K562 (cell line): ENCODE results near the gene UNC45A. TPM values are rescaled to one million over a fixed set of nuclear protein-coding genes. Genes with fewer than 3 reads are reported as not detected.
A peak's percentile ranks its signal among the peaks of the same experiment; 100 is the strongest.

Source experiments
- ARID2 ChIP-seq: fragments of 450-650 bp; IDR thresholded peaks from 2 replicates; pipeline ENCODE4 v1.6.1; 2017; ENCODE audit warnings: antibody characterized with exemption, mild to moderate bottlenecking
- BMI1 ChIP-seq: fragments of 150-350 bp; IDR thresholded peaks from 2 replicates; pipeline ENCODE4 v1.6.1; 2014; ENCODE audit warnings: low read length
- EHMT2 ChIP-seq: fragments of 450-650 bp; IDR thresholded peaks from 2 replicates; pipeline ENCODE4 v1.6.1; 2018; ENCODE audit warnings: antibody characterized with exemption
- JUNB ChIP-seq: fragments of 450-650 bp; formaldehyde crosslinking; conservative IDR thresholded peaks from 2 replicates; pipeline ENCODE4 v1.4.0; 2020; ENCODE audit warnings: mild to moderate bottlenecking
- LEF1 ChIP-seq: fragments of 450-650 bp; IDR thresholded peaks from 2 replicates; pipeline ENCODE4 v1.6.1; 2016; ENCODE audit warnings: mild to moderate bottlenecking
- NFXL1 ChIP-seq: fragments of 450-650 bp; formaldehyde crosslinking; IDR thresholded peaks from 2 replicates; pipeline ENCODE4 v1.4.0; 2021; ENCODE audit warnings: mild to moderate bottlenecking
- THAP12 ChIP-seq: fragments of 250-450 bp; sonication (Bioruptor Pico); IDR thresholded peaks from 2 replicates; pipeline ENCODE4 v1.9.0; 2021; ENCODE audit warnings: mild to moderate bottlenecking, inconsistent platforms
- YY1 ChIP-seq, 3 experiments: IDR thresholded peaks; 2 replicates each; pipeline ENCODE4 v1.6.1; 2011; ENCODE audit warnings: low read length in 2 of 3, mild to moderate bottlenecking in 2 of 3, moderate library complexity in 2 of 3, borderline replicate concordance in 1 of 3, control low read depth in 1 of 3, low read depth in 1 of 3; ENCODE audit not compliant: insufficient read depth in 3 of 3, insufficient replicate concordance in 2 of 3, control insufficient read depth in 1 of 3, insufficient read length in 1 of 3; ENCODE audit errors: extremely low read depth in 1 of 3
- ZNF324 ChIP-seq: fragments of 250-450 bp; sonication (Bioruptor Pico); IDR thresholded peaks from 2 replicates; pipeline ENCODE4 v1.4.0; 2020; ENCODE audit warnings: mild to moderate bottlenecking
- ZNF354B ChIP-seq: fragments of 250-450 bp; sonication (Bioruptor Pico); IDR thresholded peaks from 2 replicates; pipeline ENCODE4 v1.4.0; 2020
- ZSCAN29 ChIP-seq: fragments of 450-650 bp; IDR thresholded peaks from 2 replicates; pipeline ENCODE4 v1.6.1; 2017
- polyA plus RNA-seq, 8 experiments: library from polyadenylated mRNA; depleted of rRNA in 4 of 8; stranded (reverse) in 5 of 8; unstranded in 3 of 8; fragments of >200 nt; fragmentation: Nextera tagmentation in 2 of 8; fragmentation: Illumina TruSeq in 1 of 8; extraction: Ambion mirVana in 2 of 8; extraction: Trizol in 1 of 8; gene quantifications; 2 replicates each; pipeline versions ENCODE4 v1.2.1 to v1.2.3, GENCODE V29; 2011 to 2014; ENCODE audit warnings: inconsistent platforms in 1 of 8, missing spikeins in 1 of 8
- total RNA-seq, 7 experiments: library from RNA; depleted of rRNA in 6 of 7; stranded (reverse); fragments of >200 nt in 6 of 7; fragmentation: Illumina TruSeq in 2 of 7; extraction: Trizol in 2 of 7; gene quantifications; 2 replicates each; pipeline versions ENCODE4 v1.2.1 to v1.2.3, GENCODE V29; 2011 to 2021; ENCODE audit warnings: low replicate concordance in 1 of 7
- TF ChIP-seq, protein P1 (sequence below): sonication (generic); formaldehyde crosslinking; IDR thresholded peaks from 2 replicates; pipeline ENCODE4 v1.8.0; 2023; ENCODE audit warnings: mild to moderate bottlenecking, missing genetic modification reagents
- TF ChIP-seq, protein P2 (sequence below), 3 experiments: fragments of 200-800 bp in 1 of 3; fragments of 250-450 bp in 1 of 3; fragments of 450-650 bp in 1 of 3; sonication (Bioruptor Pico) in 1 of 3; sonication (Bioruptor generic) in 1 of 3; formaldehyde crosslinking in 1 of 3; IDR thresholded peaks; 2 replicates each; pipeline versions ENCODE4 v1.6.1 to v1.8.0; 2016 to 2022; ENCODE audit warnings: mild to moderate bottlenecking in 2 of 3, missing genetic modification characterization in 2 of 3, missing compliant biosample characterization in 1 of 3, moderate library complexity in 1 of 3
- TF ChIP-seq, protein P3 (sequence below): fragments of 450-650 bp; IDR thresholded peaks from 2 replicates; pipeline ENCODE4 v1.6.1; 2017; ENCODE audit warnings: antibody characterized with exemption

Gene UNC45A
- total and polyA plus RNA-seq, 9 of the 15 experiments (the other 6 are each of a cell fraction or from before 2014, with no cell fraction given) = 22.4 to 79.3 (median 43.7) TPM

DNA sequence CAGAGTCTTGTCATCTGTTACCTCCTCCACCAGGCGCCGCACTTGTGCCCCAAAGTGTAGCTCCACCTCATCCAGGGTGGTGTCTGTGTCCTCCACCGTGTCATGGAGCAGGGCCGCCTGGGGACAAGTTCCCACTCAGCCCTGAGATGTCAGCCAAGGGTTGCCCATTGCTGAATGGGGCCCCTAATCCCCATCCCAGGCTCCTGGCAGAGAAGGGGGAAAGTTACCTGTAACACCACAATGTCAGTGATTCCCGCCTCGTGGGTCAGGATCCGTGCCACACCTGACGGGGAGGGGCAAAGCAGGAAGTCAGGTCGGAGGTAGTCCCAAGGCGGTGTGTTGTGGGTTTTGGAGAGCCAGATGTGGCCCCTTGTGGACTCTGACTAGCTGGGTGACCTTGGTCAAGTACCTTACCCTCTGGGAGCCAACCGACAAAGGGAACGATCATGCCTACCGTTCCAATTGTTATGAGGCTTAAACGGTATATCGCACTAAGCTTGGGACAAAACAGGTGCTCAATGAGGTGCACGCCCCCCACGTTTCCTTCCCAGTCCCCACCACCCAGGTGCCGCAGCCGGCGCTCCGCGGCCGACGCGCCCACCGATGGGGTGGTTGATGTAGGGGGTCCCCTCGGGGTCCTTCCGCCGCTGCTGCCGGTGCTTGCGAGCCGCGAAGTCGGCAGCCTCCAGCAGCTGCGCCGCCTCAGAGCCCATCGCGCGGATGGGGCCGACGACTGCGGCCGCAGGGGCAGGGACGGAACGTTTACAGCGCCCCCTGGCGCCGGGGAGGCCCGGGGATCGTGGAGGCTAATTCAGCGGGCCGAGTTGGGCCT lies 3.0 kb upstream of the UNC45A start, which contains the start of gene HDDC3 (continued):
- 0 out of 2 replicates have a peak, but pooled peaks have one; percentile 43 for TF ChIP-seq ZNF324 (CRISPR knock-in tag)
- peak in 2 of 3 experiments; percentile 86 for TF ChIP-seq YY1 (IDR thresholded peaks at IDR 0.05; ENCODE audit: borderline replicate concordance in 1 of 3, control insufficient read depth in 1 of 3, extremely low read depth in 1 of 3, insufficient read depth in 3 of 3, insufficient read length in 1 of 3, insufficient replicate concordance in 2 of 3, low read depth in 1 of 3, low read length in 2 of 3)
- TF ChIP-seq, protein P1, sequence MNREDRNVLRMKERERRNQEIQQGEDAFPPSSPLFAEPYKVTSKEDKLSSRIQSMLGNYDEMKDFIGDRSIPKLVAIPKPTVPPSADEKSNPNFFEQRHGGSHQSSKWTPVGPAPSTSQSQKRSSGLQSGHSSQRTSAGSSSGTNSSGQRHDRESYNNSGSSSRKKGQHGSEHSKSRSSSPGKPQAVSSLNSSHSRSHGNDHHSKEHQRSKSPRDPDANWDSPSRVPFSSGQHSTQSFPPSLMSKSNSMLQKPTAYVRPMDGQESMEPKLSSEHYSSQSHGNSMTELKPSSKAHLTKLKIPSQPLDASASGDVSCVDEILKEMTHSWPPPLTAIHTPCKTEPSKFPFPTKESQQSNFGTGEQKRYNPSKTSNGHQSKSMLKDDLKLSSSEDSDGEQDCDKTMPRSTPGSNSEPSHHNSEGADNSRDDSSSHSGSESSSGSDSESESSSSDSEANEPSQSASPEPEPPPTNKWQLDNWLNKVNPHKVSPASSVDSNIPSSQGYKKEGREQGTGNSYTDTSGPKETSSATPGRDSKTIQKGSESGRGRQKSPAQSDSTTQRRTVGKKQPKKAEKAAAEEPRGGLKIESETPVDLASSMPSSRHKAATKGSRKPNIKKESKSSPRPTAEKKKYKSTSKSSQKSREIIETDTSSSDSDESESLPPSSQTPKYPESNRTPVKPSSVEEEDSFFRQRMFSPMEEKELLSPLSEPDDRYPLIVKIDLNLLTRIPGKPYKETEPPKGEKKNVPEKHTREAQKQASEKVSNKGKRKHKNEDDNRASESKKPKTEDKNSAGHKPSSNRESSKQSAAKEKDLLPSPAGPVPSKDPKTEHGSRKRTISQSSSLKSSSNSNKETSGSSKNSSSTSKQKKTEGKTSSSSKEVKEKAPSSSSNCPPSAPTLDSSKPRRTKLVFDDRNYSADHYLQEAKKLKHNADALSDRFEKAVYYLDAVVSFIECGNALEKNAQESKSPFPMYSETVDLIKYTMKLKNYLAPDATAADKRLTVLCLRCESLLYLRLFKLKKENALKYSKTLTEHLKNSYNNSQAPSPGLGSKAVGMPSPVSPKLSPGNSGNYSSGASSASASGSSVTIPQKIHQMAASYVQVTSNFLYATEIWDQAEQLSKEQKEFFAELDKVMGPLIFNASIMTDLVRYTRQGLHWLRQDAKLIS = peak; percentile 82; the same call in 1 of the 2 replicates
- 0 out of 2 replicates have a peak, but pooled peaks have one; percentile 5 for TF ChIP-seq ZNF354B (CRISPR knock-in tag)
- peak; percentile 99 for TF ChIP-seq THAP12 (CRISPR knock-in tag)
- no peak for TF ChIP-seq ARID2
- TF ChIP-seq, protein P2, sequence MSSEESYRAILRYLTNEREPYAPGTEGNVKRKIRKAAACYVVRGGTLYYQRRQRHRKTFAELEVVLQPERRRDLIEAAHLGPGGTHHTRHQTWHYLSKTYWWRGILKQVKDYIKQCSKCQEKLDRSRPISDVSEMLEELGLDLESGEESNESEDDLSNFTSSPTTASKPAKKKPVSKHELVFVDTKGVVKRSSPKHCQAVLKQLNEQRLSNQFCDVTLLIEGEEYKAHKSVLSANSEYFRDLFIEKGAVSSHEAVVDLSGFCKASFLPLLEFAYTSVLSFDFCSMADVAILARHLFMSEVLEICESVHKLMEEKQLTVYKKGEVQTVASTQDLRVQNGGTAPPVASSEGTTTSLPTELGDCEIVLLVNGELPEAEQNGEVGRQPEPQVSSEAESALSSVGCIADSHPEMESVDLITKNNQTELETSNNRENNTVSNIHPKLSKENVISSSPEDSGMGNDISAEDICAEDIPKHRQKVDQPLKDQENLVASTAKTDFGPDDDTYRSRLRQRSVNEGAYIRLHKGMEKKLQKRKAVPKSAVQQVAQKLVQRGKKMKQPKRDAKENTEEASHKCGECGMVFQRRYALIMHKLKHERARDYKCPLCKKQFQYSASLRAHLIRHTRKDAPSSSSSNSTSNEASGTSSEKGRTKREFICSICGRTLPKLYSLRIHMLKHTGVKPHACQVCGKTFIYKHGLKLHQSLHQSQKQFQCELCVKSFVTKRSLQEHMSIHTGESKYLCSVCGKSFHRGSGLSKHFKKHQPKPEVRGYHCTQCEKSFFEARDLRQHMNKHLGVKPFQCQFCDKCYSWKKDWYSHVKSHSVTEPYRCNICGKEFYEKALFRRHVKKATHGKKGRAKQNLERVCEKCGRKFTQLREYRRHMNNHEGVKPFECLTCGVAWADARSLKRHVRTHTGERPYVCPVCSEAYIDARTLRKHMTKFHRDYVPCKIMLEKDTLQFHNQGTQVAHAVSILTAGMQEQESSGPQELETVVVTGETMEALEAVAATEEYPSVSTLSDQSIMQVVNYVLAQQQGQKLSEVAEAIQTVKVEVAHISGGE (CRISPR knock-in tag; IDR thresholded peaks at IDR 0.05) = peak in 2 of 3 experiments; percentile 47 to 72; a peak in 1 of 6 replicates
- 0 out of 2 replicates have a peak, but pooled peaks have one; percentile 41 for TF ChIP-seq NFXL1 (CRISPR knock-in tag)
- TF ChIP-seq BMI1 = no peak
- no peak for TF ChIP-seq EHMT2
- TF ChIP-seq, protein P3, sequence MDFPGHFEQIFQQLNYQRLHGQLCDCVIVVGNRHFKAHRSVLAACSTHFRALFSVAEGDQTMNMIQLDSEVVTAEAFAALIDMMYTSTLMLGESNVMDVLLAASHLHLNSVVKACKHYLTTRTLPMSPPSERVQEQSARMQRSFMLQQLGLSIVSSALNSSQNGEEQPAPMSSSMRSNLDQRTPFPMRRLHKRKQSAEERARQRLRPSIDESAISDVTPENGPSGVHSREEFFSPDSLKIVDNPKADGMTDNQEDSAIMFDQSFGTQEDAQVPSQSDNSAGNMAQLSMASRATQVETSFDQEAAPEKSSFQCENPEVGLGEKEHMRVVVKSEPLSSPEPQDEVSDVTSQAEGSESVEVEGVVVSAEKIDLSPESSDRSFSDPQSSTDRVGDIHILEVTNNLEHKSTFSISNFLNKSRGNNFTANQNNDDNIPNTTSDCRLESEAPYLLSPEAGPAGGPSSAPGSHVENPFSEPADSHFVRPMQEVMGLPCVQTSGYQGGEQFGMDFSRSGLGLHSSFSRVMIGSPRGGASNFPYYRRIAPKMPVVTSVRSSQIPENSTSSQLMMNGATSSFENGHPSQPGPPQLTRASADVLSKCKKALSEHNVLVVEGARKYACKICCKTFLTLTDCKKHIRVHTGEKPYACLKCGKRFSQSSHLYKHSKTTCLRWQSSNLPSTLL = no peak
- no peak for TF ChIP-seq LEF1
- TF ChIP-seq JUNB (CRISPR knock-in tag) = no peak
- 0 out of 2 replicates have a peak, but pooled peaks have one; percentile 51 for TF ChIP-seq ZSCAN29
